ENCODE data around the gene ADCYAP1R1.

GRCh38 chr7:31133497-31133896, 81.4 kb downstream of the ADCYAP1R1 start:
- TF ChIP-seq POLR2AphosphoS5 (IDR thresholded peaks at IDR 0.05; ENCODE audit: low read depth, low read length) (no peak), POLR2A (IDR thresholded peaks at IDR 0.05; ENCODE audit: low read depth, low read length) (no peak), TAF1 (IDR thresholded peaks at IDR 0.05; ENCODE audit: borderline replicate concordance, low read depth, low read length) (no peak)
